Measurements from ENCODE around the gene MYOM1.
"Not testable (repeated sequence)": the region's sequence is repeated elsewhere in the genome, so short reads cannot be mapped to it uniquely, and the experiment has no call there.

The MYOM1 gene

GRCh38 chr18:3217948-3218647, 1.7 kb downstream of the MYOM1 start:
- DNase-seq = no peak

GRCh38 chr18:3216987-3217386, 2.8 kb downstream of the MYOM1 start:
- no peak for DNase-seq

GRCh38 chr18:3214855-3215637, 4.7 kb downstream of the MYOM1 start:
- no peak for DNase-seq

GRCh38 chr18:3213300-3214059, 6.3 kb downstream of the MYOM1 start:
- no peak for DNase-seq

- DNase-seq = no peak
Measured at GRCh38 chr18:3212657-3213056, 7.1 kb downstream of the MYOM1 start.

- no peak for DNase-seq
Measured at GRCh38 chr18:3211236-3211992, 8.4 kb downstream of the MYOM1 start.

GRCh38 chr18:3209859-3210569, 9.8 kb downstream of the MYOM1 start:
- DNase-seq = no peak

GRCh38 chr18:3207565-3207964, 12.2 kb downstream of the MYOM1 start:
- no peak for DNase-seq

- no peak for DNase-seq
Measured at GRCh38 chr18:3205239-3205638, 14.5 kb downstream of the MYOM1 start.

- DNase-seq = no peak
Measured at GRCh38 chr18:3199942-3200645, 19.7 kb downstream of the MYOM1 start.

GRCh38 chr18:3198260-3198860, 21.4 kb downstream of the MYOM1 start:
- DNase-seq = not testable (repeated sequence)

- DNase-seq = no peak
Measured at GRCh38 chr18:3194947-3195612, 24.7 kb downstream of the MYOM1 start.

- no peak for DNase-seq
Measured at GRCh38 chr18:3193331-3193730, 26.4 kb downstream of the MYOM1 start.

- DNase-seq = no peak
Measured at GRCh38 chr18:3192752-3193151, 27.0 kb downstream of the MYOM1 start.

GRCh38 chr18:3192286-3192685, 27.5 kb downstream of the MYOM1 start:
- DNase-seq = no peak

- DNase-seq = no peak
Measured at GRCh38 chr18:3190610-3191009, 29.2 kb downstream of the MYOM1 start.

- no peak for DNase-seq
Measured at GRCh38 chr18:3189884-3190283, 29.9 kb downstream of the MYOM1 start.

- no peak for DNase-seq
Measured at GRCh38 chr18:3186678-3187658, 32.8 kb downstream of the MYOM1 start.

GRCh38 chr18:3184275-3184963, 35.3 kb downstream of the MYOM1 start:
- no peak for DNase-seq
